Heart left ventricle (tissue), 13 donors: Measurements from ENCODE around the gene PFKFB3.

ENCODE experiments used
- POLR2A ChIP-seq, 2 donors: fragments of 450-650 bp; IDR thresholded peaks; one replicate each; pipeline ENCODE4 v1.6.1; 2017; ENCODE audit warnings: antibody characterized with exemption in 2 of 2, mild to moderate bottlenecking in 2 of 2, moderate library complexity in 2 of 2
- TF ChIP-seq, protein P1 (sequence below), 12 donors: fragments of 200-600 bp; sonication (generic) in 4 of 12; IDR thresholded peaks; one replicate each; pipeline versions ENCODE4 v1.5.0 to v1.8.0; 2018 to 2022; ENCODE audit warnings: antibody characterized with exemption in 12 of 12, mild to moderate bottlenecking in 5 of 12
- donor health status: ischemic (EF 13 %, LVEDD 7.1; RV severe dilation, severe dysfunction).
- donor health status: DM: no; HTN: yes; CAD: no.
- donor health status: DM: no; HTN: no; CAD: no.
- donor health status: ischemic (EF 25% LVEDD 6.9; RV normal size, moderate dysfunction).
- donor health status: ischemic (EF 25% LVEDD 5.7; RV mildly dilated, moderate dysfunction).
- donor health status: ischemic (EF 35%, LVEDD 5.7; RV mildly dilated, moderate dysfunction).
- donor health status: nonischemic (EF 11% LVEDD 7.7; RV severe dilation, severe dysfunction).
- donor health status: DM: yes; HTN: yes; CAD: no.
- donor health status: PGD.
- donor health status: ischemic (EF 29% LVEDD 5.4; RV normal size, mild dysfunction).
- donor health status: nonischemic (EF 23%, LVEDD 6.1; RV moderate dilation, normal function).

DNA sequence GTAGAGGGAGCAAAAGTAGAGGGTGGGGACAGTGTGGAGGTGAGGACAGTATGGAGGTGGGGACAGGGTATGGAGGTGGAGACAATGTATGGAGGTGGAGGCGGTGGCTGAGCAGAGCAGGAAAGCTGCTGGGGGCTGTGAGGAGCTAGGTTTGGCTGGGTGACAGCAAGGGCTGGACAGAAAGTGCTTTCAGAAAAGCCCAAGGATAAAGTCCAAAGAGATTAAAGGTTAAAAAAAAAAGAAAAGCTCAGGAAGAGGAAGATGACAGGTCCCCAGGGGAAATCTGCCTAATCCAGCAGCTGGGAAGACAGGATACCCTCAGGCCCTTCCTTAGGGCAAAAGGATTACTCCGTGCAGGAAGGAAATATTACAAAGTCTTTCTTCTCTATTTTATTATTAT lies 32.1 kb upstream of the PFKFB3 start:
- no peak for TF ChIP-seq POLR2A (IDR thresholded peaks at IDR 0.05)
- TF ChIP-seq, protein P1, sequence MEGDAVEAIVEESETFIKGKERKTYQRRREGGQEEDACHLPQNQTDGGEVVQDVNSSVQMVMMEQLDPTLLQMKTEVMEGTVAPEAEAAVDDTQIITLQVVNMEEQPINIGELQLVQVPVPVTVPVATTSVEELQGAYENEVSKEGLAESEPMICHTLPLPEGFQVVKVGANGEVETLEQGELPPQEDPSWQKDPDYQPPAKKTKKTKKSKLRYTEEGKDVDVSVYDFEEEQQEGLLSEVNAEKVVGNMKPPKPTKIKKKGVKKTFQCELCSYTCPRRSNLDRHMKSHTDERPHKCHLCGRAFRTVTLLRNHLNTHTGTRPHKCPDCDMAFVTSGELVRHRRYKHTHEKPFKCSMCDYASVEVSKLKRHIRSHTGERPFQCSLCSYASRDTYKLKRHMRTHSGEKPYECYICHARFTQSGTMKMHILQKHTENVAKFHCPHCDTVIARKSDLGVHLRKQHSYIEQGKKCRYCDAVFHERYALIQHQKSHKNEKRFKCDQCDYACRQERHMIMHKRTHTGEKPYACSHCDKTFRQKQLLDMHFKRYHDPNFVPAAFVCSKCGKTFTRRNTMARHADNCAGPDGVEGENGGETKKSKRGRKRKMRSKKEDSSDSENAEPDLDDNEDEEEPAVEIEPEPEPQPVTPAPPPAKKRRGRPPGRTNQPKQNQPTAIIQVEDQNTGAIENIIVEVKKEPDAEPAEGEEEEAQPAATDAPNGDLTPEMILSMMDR (IDR thresholded peaks at IDR 0.05), result no peak
